Vagina (tissue), 2 donors: ENCODE results near the gene MMP11.

Experiments
- POLR2A ChIP-seq, 2 donors: fragments of 450-650 bp; IDR thresholded peaks; one replicate each; pipeline ENCODE4 v1.6.1; 2017; ENCODE audit warnings: antibody characterized with exemption in 2 of 2, mild to moderate bottlenecking in 2 of 2, moderate library complexity in 2 of 2
- TF ChIP-seq, protein P1 (sequence below), 3 experiments: fragments of 450-650 bp in 2 of 3; fragments of 200-600 bp in 1 of 3; sonication (generic) in 1 of 3; IDR thresholded peaks; one replicate each; pipeline ENCODE4 v1.5.1; 2017 to 2019; ENCODE audit warnings: antibody characterized with exemption in 3 of 3, mild to moderate bottlenecking in 2 of 3, moderate library complexity in 2 of 3

- TF ChIP-seq, protein P1, sequence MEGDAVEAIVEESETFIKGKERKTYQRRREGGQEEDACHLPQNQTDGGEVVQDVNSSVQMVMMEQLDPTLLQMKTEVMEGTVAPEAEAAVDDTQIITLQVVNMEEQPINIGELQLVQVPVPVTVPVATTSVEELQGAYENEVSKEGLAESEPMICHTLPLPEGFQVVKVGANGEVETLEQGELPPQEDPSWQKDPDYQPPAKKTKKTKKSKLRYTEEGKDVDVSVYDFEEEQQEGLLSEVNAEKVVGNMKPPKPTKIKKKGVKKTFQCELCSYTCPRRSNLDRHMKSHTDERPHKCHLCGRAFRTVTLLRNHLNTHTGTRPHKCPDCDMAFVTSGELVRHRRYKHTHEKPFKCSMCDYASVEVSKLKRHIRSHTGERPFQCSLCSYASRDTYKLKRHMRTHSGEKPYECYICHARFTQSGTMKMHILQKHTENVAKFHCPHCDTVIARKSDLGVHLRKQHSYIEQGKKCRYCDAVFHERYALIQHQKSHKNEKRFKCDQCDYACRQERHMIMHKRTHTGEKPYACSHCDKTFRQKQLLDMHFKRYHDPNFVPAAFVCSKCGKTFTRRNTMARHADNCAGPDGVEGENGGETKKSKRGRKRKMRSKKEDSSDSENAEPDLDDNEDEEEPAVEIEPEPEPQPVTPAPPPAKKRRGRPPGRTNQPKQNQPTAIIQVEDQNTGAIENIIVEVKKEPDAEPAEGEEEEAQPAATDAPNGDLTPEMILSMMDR (IDR thresholded peaks at IDR 0.05) = no peak
- TF ChIP-seq POLR2A (IDR thresholded peaks at IDR 0.05) = no peak
Observed at GRCh38 chr22:23832226-23833016, 59.8 kb downstream of the MMP11 start.
